H1 (cell line): ENCODE results near the gene SMOC2. TPM values are rescaled to one million over a fixed set of nuclear protein-coding genes. Genes with fewer than 3 reads are reported as not detected.

Experiments
- CTCF ChIA-PET: fragments of 300-600 bp; sonication (Branson Sonifier 250); formaldehyde crosslinking; loops from one replicate; lab custom pipeline; 2021; ENCODE audit not compliant: partially characterized antibody; lab: Charles Lee
- POLR2A ChIA-PET: fragments of 300-600 bp; sonication (Branson Sonifier 250); formaldehyde crosslinking; loops from one replicate; lab custom pipeline; 2021; ENCODE audit warnings: inconsistent platforms; ENCODE audit not compliant: partially characterized antibody; lab: Charles Lee
- DNase-seq, 2 experiments: peaks; one replicate each; pipeline versions ENCODE4 v3.0.0 to v3.0.0-alpha.2; 2010 to 2022; ENCODE audit warnings: low spot score in 2 of 2, low read depth in 1 of 2, mixed read lengths in 1 of 2
- FAIRE-seq: peaks from 2 replicates; lab custom pipeline; 2011; peaks lifted over from hg19 to GRCh38; lab: Jason Lieb, UNC
- H2AFZ ChIP-seq: 2 replicates; pipeline ENCODE4 v1.8.1; 2012; ENCODE audit warnings: low read length, inconsistent platforms
- H2AK5ac ChIP-seq: 2 replicates; pipeline ENCODE4 v1.6.1; 2013; ENCODE audit warnings: low read depth, low read length
- H2BK120ac ChIP-seq: replicated peaks from 2 replicates; pipeline ENCODE3; 2013; ENCODE audit warnings: low read depth, low read length, inconsistent platforms
- H2BK12ac ChIP-seq: 2 replicates; pipeline ENCODE4 v1.6.1; 2013; ENCODE audit warnings: low read depth, low read length
- H2BK15ac ChIP-seq: 2 replicates; pipeline ENCODE4 v1.6.1; 2013; ENCODE audit warnings: low read length
- H2BK20ac ChIP-seq: 2 replicates; pipeline ENCODE4 v1.6.1; 2013; ENCODE audit warnings: low read length
- H2BK5ac ChIP-seq: 2 replicates; pipeline ENCODE4 v1.6.1; 2013; ENCODE audit warnings: low read depth, low read length
- H3K14ac ChIP-seq: 2 replicates; pipeline ENCODE4 v1.6.1; 2013; ENCODE audit warnings: inconsistent platforms; ENCODE audit not compliant: insufficient read length
- H3K18ac ChIP-seq: 2 replicates; pipeline ENCODE4 v1.6.1; 2013; ENCODE audit warnings: low read length; ENCODE audit errors: extremely low read depth
- H3K23ac ChIP-seq: 2 replicates; pipeline ENCODE4 v1.6.1; 2013; ENCODE audit warnings: inconsistent platforms; ENCODE audit not compliant: insufficient read length
- H3K23me2 ChIP-seq: 2 replicates; pipeline ENCODE4 v1.6.1; 2013; ENCODE audit warnings: low read depth, low read length
- H3K27ac ChIP-seq: 2 replicates; pipeline ENCODE4 v1.6.1; 2011; ENCODE audit warnings: low read depth, low read length, inconsistent platforms
- H3K27me3 ChIP-seq, 4 experiments: replicated peaks in 1 of 4; 1 replicate in 1 of 4; 2 replicates in 3 of 4; pipeline versions ENCODE4 v1.6.1 to v1.8.1; 2011 to 2013; ENCODE audit warnings: low read length in 3 of 4, mild to moderate bottlenecking in 3 of 4, inconsistent platforms in 2 of 4, mixed read lengths in 2 of 4, moderate library complexity in 1 of 4; ENCODE audit not compliant: control insufficient read depth in 3 of 4, insufficient read depth in 3 of 4; ENCODE audit errors: extremely low read depth in 1 of 4
- H3K36me3 ChIP-seq, 4 experiments: 2 replicates each; pipeline versions ENCODE4 v1.6.1 to v1.8.1; 2011 to 2013; ENCODE audit warnings: mild to moderate bottlenecking in 4 of 4, low read length in 3 of 4, moderate library complexity in 2 of 4, control low read depth in 1 of 4, inconsistent platforms in 1 of 4; ENCODE audit not compliant: insufficient read depth in 4 of 4, control insufficient read depth in 2 of 4
- H3K4ac ChIP-seq: replicated peaks from 2 replicates; pipeline ENCODE3; 2013; ENCODE audit warnings: low read length, low read depth, mixed read lengths, inconsistent platforms; ENCODE audit not compliant: insufficient read length
- H3K4me1 ChIP-seq, 4 experiments: replicated peaks in 1 of 4; 1 replicate in 1 of 4; 2 replicates in 3 of 4; pipeline versions ENCODE4 v1.6.1 to v1.8.1; 2011 to 2013; ENCODE audit warnings: low read length in 3 of 4, inconsistent platforms in 2 of 4, mixed read lengths in 1 of 4; ENCODE audit not compliant: insufficient read depth in 4 of 4, control insufficient read depth in 3 of 4
- H3K4me2 ChIP-seq, 2 experiments: 2 replicates each; pipeline versions ENCODE4 v1.6.1 to v1.8.1; 2011 to 2013; ENCODE audit warnings: low read depth in 2 of 2, low read length in 2 of 2, control low read depth in 1 of 2, inconsistent platforms in 1 of 2, mild to moderate bottlenecking in 1 of 2; ENCODE audit not compliant: insufficient read depth in 1 of 2
- H3K4me3 ChIP-seq, 4 experiments: fragments of 200-600, 300-600 bp in 1 of 4; sonication (generic), shearing (Covaris generic), sonication (Bioruptor Twin) in 1 of 4; 2 replicates each; pipeline versions ENCODE4 v1.5.1 to v1.8.1; 2011 to 2016; ENCODE audit warnings: low read length in 4 of 4, low read depth in 3 of 4, control low read depth in 2 of 4, inconsistent platforms in 2 of 4, mild to moderate bottlenecking in 2 of 4, mixed read lengths in 1 of 4, moderate library complexity in 1 of 4; ENCODE audit not compliant: insufficient read depth in 2 of 4; ENCODE audit errors: extremely low read depth in 1 of 4
- H3K56ac ChIP-seq: replicated peaks from 2 replicates; pipeline ENCODE3; 2013; ENCODE audit warnings: low read depth, mild to moderate bottlenecking, mixed read lengths, low read length, inconsistent platforms; ENCODE audit not compliant: insufficient read length
- H3K79me1 ChIP-seq: 2 replicates; pipeline ENCODE4 v1.6.1; 2013; ENCODE audit warnings: low read depth, low read length, control low read depth
- H3K79me2 ChIP-seq, 2 experiments: 2 replicates each; pipeline versions ENCODE4 v1.6.1 to v1.8.1; 2012 to 2013; ENCODE audit warnings: low read length in 2 of 2, mild to moderate bottlenecking in 2 of 2, inconsistent platforms in 1 of 2; ENCODE audit not compliant: insufficient read depth in 2 of 2, control insufficient read depth in 1 of 2
- H3K9ac ChIP-seq, 4 experiments: replicated peaks in 1 of 4; 1 replicate in 1 of 4; 2 replicates in 3 of 4; pipeline versions ENCODE4 v1.6.1 to v1.8.1; 2011 to 2013; ENCODE audit warnings: low read depth in 3 of 4, low read length in 3 of 4, control low read depth in 2 of 4, mild to moderate bottlenecking in 2 of 4, moderate library complexity in 2 of 4, inconsistent platforms in 1 of 4; ENCODE audit errors: extremely low read depth in 1 of 4
- H3K9me3 ChIP-seq, 2 experiments: 2 replicates each; pipeline versions ENCODE4 v1.6.1 to v1.8.1; 2012 to 2013; ENCODE audit warnings: mild to moderate bottlenecking in 2 of 2, moderate library complexity in 2 of 2, control low read depth in 1 of 2, inconsistent platforms in 1 of 2, low read depth in 1 of 2, low read length in 1 of 2, mixed read lengths in 1 of 2; ENCODE audit not compliant: insufficient read depth in 2 of 2
- H4K20me1 ChIP-seq, 2 experiments: replicated peaks in 1 of 2; 2 replicates each; pipeline versions ENCODE3 to v1.8.1; 2011 to 2013; ENCODE audit warnings: inconsistent platforms in 2 of 2, low read length in 2 of 2, mild to moderate bottlenecking in 1 of 2; ENCODE audit not compliant: insufficient read depth in 2 of 2, control insufficient read depth in 1 of 2
- H4K5ac ChIP-seq: 2 replicates; pipeline ENCODE4 v1.6.1; 2013; ENCODE audit warnings: low read length, low read depth, mixed read lengths, inconsistent platforms; ENCODE audit not compliant: insufficient read length
- H4K8ac ChIP-seq: 2 replicates; pipeline ENCODE4 v1.8.0; 2013; ENCODE audit warnings: mild to moderate bottlenecking, moderate library complexity, low read length, inconsistent platforms; ENCODE audit not compliant: insufficient read depth; ENCODE audit errors: extremely low read depth
- H4K91ac ChIP-seq: replicated peaks from 2 replicates; pipeline ENCODE3; 2013; ENCODE audit warnings: low read length, mixed read lengths, inconsistent platforms; ENCODE audit not compliant: insufficient read length
- FOSL1 ChIP-seq: IDR thresholded peaks from 2 replicates; pipeline ENCODE4 v1.6.1; 2011; ENCODE audit warnings: mild to moderate bottlenecking, low read depth, low read length, moderate library complexity; ENCODE audit not compliant: insufficient read depth
- RAD21 ChIP-seq, 2 experiments: IDR thresholded peaks in 1 of 2; conservative IDR thresholded peaks in 1 of 2; 2 replicates each; pipeline ENCODE4 v1.6.1; 2011; ENCODE audit warnings: low read depth in 2 of 2, low read length in 2 of 2, improper control_type of control experiment in 1 of 2, inconsistent platforms in 1 of 2, mild to moderate bottlenecking in 1 of 2, moderate library complexity in 1 of 2
- whole genome bisulfite sequencing, 2 experiments: shearing (Covaris generic) in 1 of 2; methylation state at CpG; one replicate each; pipeline versions ENCODE4 v1.1.6 to v1.1.7; 2013 to 2015; ENCODE audit warnings: low lambda C conversion rate in 2 of 2, mixed read lengths in 2 of 2, inconsistent platforms in 1 of 2, low coverage in 1 of 2, missing lambda C conversion rate in 1 of 2; ENCODE audit not compliant: insufficient replicate concordance in 2 of 2, insufficient coverage in 1 of 2, insufficient read length in 1 of 2; ENCODE audit errors: extremely low coverage in 1 of 2, missing lambda C conversion rate in 1 of 2; 5-methylcytosine and 5-hydroxymethylcytosine counted together
- polyA plus RNA-seq, 7 experiments: library from polyadenylated mRNA; depleted of rRNA in 3 of 7; stranded (reverse) in 5 of 7; unstranded in 2 of 7; fragments of >200 nt in 5 of 7; fragments of 200-250 nt in 2 of 7; gene quantifications; 1 replicate in 5 of 7; 2 replicates in 1 of 7; 4 replicates in 1 of 7; pipeline versions ENCODE4 v1.2.1 to v1.2.3, GENCODE V29; 2011 to 2013; ENCODE audit warnings: missing spikeins in 2 of 7, mixed read lengths in 2 of 7
- total RNA-seq: library from RNA; stranded (reverse); fragmentation: NEBNext Ultra II Directional; extraction: Animal tissue kit (Norgen Biotek cat#: 25700); gene quantifications from 2 replicates; pipeline ENCODE4 v1.2.1, GENCODE V29; 2021

Gene SMOC2
- total and polyA plus RNA-seq, 2 of the 8 experiments (the other 6 are each of a cell fraction or from before 2014, with no cell fraction given): 7.7 to 8.5 TPM

DNA sequence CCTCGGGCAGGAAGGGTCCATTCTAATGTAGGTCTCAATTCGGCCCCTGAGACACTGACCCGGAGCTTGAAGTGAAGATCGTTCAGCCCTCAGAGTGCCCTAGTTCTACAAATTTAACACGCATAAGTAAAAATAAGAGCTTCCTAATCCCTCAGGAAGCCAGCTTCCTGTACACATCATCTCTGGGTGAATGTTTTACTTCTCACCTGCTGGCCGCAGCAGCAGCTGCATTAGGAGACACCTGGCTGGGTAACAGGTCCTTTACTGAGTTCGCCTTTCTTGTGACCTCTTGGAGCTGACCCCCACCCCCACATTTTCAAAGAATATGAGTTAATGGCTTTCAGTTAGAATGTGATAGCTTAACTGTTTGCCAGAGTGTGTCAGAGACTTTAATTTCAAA, 165.0 kb downstream of the SMOC2 start:
- no peak overlapping the region for H2BK5ac ChIP-seq
- no peaks in the 10 kb centered on the region for H3K27me3 ChIP-seq
- no peak overlapping the region for H2BK12ac ChIP-seq
- peaks cover 4 to 7% (median 5%) of the 10 kb centered on the region in 4 experiments for H3K4me1 ChIP-seq
- no peak overlapping the region for H4K5ac ChIP-seq
- no peaks in the 10 kb centered on the region for H3K79me2 ChIP-seq
- WGBS, 2 experiments: 96% methylated on average over 7 of the region's 7 CpGs; no CpG with 5 or more reads in 1 of the 2 experiments
- no peak overlapping the region for H4K8ac ChIP-seq
- H3K4ac ChIP-seq: no peak overlapping the region
- no peak overlapping the region for H2AFZ ChIP-seq
- H3K36me3 ChIP-seq: no peaks in the 10 kb centered on the region
- no peak overlapping the region for H3K23ac ChIP-seq
- H3K56ac ChIP-seq: no peak overlapping the region
- no peak overlapping the region for H3K18ac ChIP-seq
- H4K91ac ChIP-seq: no peak overlapping the region
- H4K20me1 ChIP-seq: no peaks in the 10 kb centered on the region
- no peak overlapping the region for H2BK20ac ChIP-seq
- no peaks in the 10 kb centered on the region for H3K23me2 ChIP-seq
- no peak overlapping the region for H3K4me3 ChIP-seq
- FAIRE-seq: no peak
- no peak overlapping the region for H2AK5ac ChIP-seq
- TF ChIP-seq FOSL1 (no peak), RAD21 (IDR thresholded peaks at IDR 0.05 in 1 of 2, conservative IDR thresholded peaks at IDR 0.05 in 1 of 2; ENCODE audit: low read depth in 2 of 2, low read length in 2 of 2) (peak in 1 of 2 experiments; percentile 23; a peak in 1 of 4 replicates)
- TF ChIP-seq, all 59 proteins: peak for 1
- H2BK15ac ChIP-seq: no peak overlapping the region
- no peaks in the 10 kb centered on the region for H3K79me1 ChIP-seq
- H3K9ac ChIP-seq: no peak overlapping the region
- ChIA-PET POLR2A (no interaction called here), CTCF (interaction anchor here (1.1 to 1.8 kb wide), 4 partner anchors 21 to 105 kb away, joined by 3 to 4 read pairs (median 3); no protein-coding TSS in a partner anchor)
- H3K9me3 ChIP-seq: 0 out of 4 replicates have a peak, but pooled peaks cover 0 to 2% of the 10 kb centered on the region in 2 experiments
- H3K14ac ChIP-seq: no peak overlapping the region
- peak in 1 of 2 experiments; percentile 20 for DNase-seq
- H2BK120ac ChIP-seq: no peak overlapping the region
- H3K27ac ChIP-seq: no peak overlapping the region
- no peak overlapping the region for H3K4me2 ChIP-seq
